GM13977 (cell line): ENCODE measurements around the gene ASXL3.
A peak's percentile ranks its signal among the peaks of the same experiment; 100 is the strongest.

Experiments
- DNase-seq: peaks from one replicate; pipeline ENCODE4 v3.0.0; 2012; ENCODE audit warnings: low spot score
- in situ Hi-C: fragments of 300-500 bp; cut with MboI; formaldehyde crosslinking; loops from one replicate; pipeline ENCODE4 v1.12.0; 2022; ENCODE audit warnings: low sequenced_read_pairs, low pct_unique_long_range_greater_than_20kb, mixed read lengths, inconsistent platforms; ENCODE audit not compliant: unreplicated experiment
- TF ChIP-seq, protein P1 (sequence below): IDR thresholded peaks from 2 replicates; pipeline ENCODE4 v1.5.1; 2012; ENCODE audit warnings: mild to moderate bottlenecking, control low read depth; ENCODE audit not compliant: insufficient read depth; ENCODE audit errors: extremely low read depth, missing control alignments

The ASXL3 gene

DNA sequence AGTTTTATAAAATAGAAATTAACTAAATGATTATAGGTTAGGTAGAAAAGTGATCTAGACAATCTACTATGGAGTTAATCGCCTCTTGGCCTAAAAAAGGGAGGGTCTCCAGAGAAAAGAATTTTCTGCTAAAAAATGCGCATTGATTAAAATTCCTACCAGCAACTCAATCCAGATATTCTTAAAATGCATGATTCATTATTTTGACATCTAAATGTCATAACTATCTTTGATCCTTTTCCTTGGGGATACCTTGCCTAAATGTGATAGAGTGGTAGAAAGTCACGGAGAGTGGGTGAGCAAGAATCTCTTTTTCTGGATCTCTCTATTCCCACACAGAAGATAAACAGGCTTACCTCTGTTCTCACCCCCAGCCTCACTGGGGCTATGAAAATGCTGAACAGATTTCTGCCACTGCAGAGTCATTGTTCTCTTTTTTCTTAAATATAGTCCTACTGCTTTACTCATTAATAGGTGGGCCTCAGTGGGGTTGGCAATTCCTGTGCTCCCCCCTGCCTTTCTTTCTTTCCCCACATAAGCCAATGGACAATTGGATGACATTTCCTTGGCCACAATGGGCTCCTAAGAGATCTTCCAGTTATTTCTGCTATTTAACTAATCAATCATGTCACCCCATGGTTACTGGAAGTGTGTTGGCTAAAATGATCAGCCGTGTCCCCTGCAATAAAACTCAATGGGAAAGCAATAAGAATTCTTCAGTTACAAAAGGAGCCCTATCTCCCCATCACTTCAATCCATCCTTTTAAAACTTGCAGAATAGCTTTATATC is 5.8 kb upstream of the ASXL3 start:
- no peak for DNase-seq
- TF ChIP-seq, protein P1, sequence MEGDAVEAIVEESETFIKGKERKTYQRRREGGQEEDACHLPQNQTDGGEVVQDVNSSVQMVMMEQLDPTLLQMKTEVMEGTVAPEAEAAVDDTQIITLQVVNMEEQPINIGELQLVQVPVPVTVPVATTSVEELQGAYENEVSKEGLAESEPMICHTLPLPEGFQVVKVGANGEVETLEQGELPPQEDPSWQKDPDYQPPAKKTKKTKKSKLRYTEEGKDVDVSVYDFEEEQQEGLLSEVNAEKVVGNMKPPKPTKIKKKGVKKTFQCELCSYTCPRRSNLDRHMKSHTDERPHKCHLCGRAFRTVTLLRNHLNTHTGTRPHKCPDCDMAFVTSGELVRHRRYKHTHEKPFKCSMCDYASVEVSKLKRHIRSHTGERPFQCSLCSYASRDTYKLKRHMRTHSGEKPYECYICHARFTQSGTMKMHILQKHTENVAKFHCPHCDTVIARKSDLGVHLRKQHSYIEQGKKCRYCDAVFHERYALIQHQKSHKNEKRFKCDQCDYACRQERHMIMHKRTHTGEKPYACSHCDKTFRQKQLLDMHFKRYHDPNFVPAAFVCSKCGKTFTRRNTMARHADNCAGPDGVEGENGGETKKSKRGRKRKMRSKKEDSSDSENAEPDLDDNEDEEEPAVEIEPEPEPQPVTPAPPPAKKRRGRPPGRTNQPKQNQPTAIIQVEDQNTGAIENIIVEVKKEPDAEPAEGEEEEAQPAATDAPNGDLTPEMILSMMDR, result no peak
- in situ Hi-C loops, result no loop called here

DNA sequence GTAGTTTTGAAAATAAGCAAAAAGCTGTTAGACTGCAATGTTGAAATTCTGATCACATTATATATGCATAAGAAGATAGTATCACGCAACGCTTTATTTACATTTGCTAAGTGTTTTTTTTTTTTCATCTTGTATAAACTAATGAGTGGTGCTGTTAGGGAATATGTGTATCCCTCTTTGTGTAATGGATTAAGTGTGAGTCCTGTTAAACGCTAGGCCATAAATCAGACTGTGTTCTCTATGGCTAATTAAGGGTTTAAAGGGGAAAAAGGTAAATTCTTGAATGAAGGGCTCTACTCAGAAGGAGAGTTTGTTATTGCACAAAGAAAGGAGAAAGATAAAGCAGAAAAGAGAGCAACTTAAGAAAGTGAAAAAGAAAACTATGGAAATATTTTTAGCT is 4.8 kb upstream of the ASXL3 start:
- no peak for DNase-seq
- TF ChIP-seq, protein P1, result no peak
- in situ Hi-C loops, result no loop called here

DNA sequence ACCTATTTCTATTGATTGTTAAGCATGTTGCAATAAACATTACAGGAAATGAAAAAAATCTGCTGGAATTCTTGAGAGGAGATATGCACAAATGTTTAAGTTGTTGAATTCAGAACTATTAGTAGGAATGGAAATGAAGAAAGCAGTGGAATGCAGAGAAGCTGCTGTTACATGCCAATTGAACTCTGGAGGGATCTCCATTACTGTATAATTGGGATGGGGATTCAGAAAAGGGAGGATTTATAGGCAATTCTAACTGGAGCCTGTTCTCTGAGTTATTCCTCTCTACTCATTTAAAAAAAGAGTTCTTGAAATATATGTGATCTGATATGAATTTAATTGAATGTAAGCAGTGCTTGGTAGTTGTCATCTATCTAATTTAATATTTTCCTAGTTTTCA is 2.6 kb upstream of the ASXL3 start:
- no peak for DNase-seq
- TF ChIP-seq, protein P1, result no peak
- in situ Hi-C loops, result no loop called here

DNA sequence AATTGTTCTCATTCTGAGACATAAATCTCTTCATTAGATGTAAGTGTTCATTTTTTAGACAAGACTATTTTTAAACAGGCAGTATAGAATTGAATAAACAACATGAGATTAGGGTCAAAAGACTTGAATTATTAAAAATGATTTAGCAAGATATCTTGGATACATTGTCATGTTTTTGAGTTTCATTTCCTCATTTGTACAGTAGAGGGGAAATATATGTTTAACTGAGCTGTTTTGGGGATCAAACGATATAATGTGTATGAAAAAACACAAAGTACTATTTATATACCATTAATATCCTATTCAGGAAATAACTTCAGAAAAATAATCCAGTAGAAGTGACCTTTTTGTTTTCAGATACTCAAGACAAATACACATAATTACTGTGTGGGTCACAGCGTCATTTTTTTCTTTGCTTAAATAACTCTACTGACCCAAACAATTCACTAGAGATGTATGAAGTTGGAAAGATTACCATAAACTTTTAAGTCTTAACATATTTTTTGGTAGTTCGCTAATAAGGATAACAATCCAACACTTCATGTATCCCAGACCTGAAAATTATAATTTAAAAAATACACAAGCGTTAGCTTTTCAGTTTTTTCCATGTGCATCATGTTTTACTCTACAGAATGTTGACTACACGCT is 896 bp upstream of the ASXL3 start:
- in situ Hi-C loops, result no loop called here
- TF ChIP-seq, protein P1, result no peak
- DNase-seq, result no peak

DNA sequence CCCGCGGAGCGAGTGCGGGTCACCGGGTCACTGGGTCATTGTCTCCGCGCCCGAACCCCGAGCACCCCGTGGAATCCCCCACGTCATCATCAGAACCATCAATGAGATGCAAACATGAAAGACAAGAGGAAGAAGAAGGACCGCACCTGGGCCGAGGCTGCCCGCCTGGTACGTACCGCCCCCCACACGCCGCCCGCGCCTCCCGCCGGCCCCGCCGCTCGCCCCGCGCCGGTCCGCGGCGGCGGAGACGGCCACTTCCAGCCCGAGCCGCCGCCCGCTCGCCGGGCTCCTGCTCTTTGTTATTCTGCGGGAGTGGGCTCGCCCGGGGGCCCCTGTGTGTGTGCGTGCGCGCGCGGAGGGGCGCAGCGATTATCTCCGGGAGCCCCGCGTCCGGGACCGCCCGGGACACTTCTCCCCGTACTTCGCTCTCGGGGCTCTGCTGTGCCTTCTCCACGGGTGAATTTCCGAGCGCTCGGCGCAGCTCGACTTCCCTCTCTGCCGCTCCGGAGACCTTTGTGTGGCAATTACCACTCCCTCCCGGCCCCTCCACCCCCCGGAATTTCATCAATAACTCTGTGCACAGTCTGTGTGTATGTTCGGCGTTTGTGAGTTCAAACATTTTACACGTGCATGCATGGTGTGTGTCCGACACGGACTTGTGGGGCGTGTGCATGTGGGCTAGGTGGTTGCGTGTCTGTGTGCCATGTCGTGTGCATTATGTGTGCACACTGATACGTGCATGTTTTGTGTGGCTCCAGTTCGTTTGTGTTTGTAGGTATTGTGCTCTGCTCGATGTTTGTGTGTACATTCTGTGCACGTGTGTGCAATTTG is 714 bp downstream of the ASXL3 start:
- TF ChIP-seq, protein P1, result no peak
- in situ Hi-C loops, result no loop called here
- peak; percentile 62 for DNase-seq

DNA sequence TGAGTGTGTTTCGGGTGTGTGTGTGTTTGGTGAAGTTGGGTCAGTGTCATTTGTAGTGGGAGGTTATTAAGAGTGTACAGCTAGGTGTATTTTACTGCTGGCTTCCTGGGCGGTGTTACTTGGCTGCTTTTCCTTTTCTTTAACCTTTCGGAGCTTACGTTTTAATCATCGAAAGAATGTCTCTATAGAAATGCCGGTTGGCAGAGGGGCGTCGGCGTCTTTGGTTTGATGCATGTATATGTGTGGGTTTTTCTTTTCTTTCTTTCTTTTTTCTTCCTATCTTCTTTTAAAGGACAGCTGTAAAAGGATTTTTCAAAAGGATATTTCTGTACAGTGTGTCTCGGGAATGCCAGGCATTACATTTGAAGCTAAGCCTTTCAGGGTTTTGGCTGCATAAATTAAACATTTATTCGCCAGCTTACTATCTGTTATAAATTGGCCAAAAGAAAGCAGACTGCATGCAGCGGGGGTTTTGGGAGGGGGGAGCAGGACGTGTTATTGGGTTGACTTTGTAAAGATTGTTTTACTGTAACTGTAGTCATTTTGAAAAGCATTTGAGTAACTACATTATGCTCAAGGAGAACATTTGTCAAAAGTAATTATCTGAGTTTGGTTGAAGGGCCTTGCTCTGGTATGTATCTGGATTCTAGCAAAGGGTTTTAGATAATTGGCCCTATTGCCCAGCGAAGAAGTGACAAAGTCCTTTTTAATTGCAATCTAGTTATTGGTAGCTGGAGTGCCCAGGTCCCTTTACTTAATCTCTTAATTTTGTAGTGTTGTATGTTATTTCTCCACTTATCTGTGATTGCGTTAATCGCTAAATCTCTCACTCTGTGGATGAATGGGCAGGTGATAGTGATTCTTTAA is 1.6 kb downstream of the ASXL3 start:
- no peak for DNase-seq
- in situ Hi-C loops, result no loop called here
- TF ChIP-seq, protein P1, result no peak
